ENCODE measurements around the gene NME4.
"Not testable (repeated sequence)": the region's sequence is repeated elsewhere in the genome, so short reads cannot be mapped to it uniquely, and the experiment has no call there.

The NME4 gene

GRCh38 chr16:386641-387156 lies 10.3 kb upstream of the NME4 start:
- H3K9ac ChIP-seq (ENCODE audit: low read length), result no peak overlapping the region
- H3K4me1 ChIP-seq (ENCODE audit: low read length), result peaks cover 11% of the 10 kb centered on the region
- no peaks in the 10 kb centered on the region for H3K9me3 ChIP-seq (ENCODE audit: insufficient read depth, low read length)
- no peaks in the 10 kb centered on the region for H3K36me3 ChIP-seq (replicated peaks; ENCODE audit: low read depth, low read length)
- H3K27ac ChIP-seq (ENCODE audit: low read length), result no peak overlapping the region
- H3K4me2 ChIP-seq (ENCODE audit: low read length), result no peak overlapping the region
- no peaks in the 10 kb centered on the region for H4K20me1 ChIP-seq (ENCODE audit: insufficient read depth, low read length)
- H3K4me3 ChIP-seq (ENCODE audit: low read length), result no peak overlapping the region
- no peaks in the 10 kb centered on the region for H3K79me2 ChIP-seq (ENCODE audit: low read length)
- TF ChIP-seq EZH2phosphoT487 (IDR thresholded peaks at IDR 0.05; ENCODE audit: low read depth) (no peak), CTCF (IDR thresholded peaks at IDR 0.05; ENCODE audit: low read depth, low read length) (no peak)
- no peaks in the 10 kb centered on the region for H3K27me3 ChIP-seq (ENCODE audit: low read depth, low read length)
- no peak overlapping the region for H2AFZ ChIP-seq (ENCODE audit: low read depth, low read length)

- not testable (repeated sequence) for H3K27me3 ChIP-seq (ENCODE audit: low read depth, low read length); H3K9ac ChIP-seq (ENCODE audit: low read length); H3K79me2 ChIP-seq (ENCODE audit: low read length); H3K4me2 ChIP-seq (ENCODE audit: low read length); H3K4me3 ChIP-seq (ENCODE audit: low read length); H2AFZ ChIP-seq (ENCODE audit: low read depth, low read length); H3K9me3 ChIP-seq (ENCODE audit: insufficient read depth, low read length); H3K36me3 ChIP-seq (replicated peaks; ENCODE audit: low read depth, low read length); H3K4me1 ChIP-seq (ENCODE audit: low read length); H4K20me1 ChIP-seq (ENCODE audit: insufficient read depth, low read length); H3K27ac ChIP-seq (ENCODE audit: low read length)
These were observed 9.0 kb upstream of the NME4 start for GRCh38 chr16:387761-388666.

GRCh38 chr16:389352-389751 lies 7.6 kb upstream of the NME4 start:
- H2AFZ ChIP-seq (ENCODE audit: low read depth, low read length), result no peak overlapping the region

GRCh38 chr16:391885-392335 lies 5.1 kb upstream of the NME4 start:
- Histone ChIP-seq H3K27me3 (ENCODE audit: low read depth, low read length) (no peaks in the 10 kb centered on the region), H3K9ac (ENCODE audit: low read length) (no peak overlapping the region), H2AFZ (ENCODE audit: low read depth, low read length) (no peak overlapping the region), H3K27ac (ENCODE audit: low read length) (no peak overlapping the region), H4K20me1 (ENCODE audit: insufficient read depth, low read length) (no peaks in the 10 kb centered on the region), H3K36me3 (replicated peaks; ENCODE audit: low read depth, low read length) (no peaks in the 10 kb centered on the region), H3K79me2 (ENCODE audit: low read length) (peaks cover 7% of the 10 kb centered on the region; the same call in 1 of the 2 replicates), H3K9me3 (ENCODE audit: insufficient read depth, low read length) (no peaks in the 10 kb centered on the region), H3K4me1 (ENCODE audit: low read length) (peaks cover 12% of the 10 kb centered on the region), H3K4me2 (ENCODE audit: low read length) (no peak overlapping the region), H3K4me3 (ENCODE audit: low read length) (no peak overlapping the region)
- TF ChIP-seq CTCF (IDR thresholded peaks at IDR 0.05; ENCODE audit: low read depth, low read length) (peak; percentile 79), EZH2phosphoT487 (IDR thresholded peaks at IDR 0.05; ENCODE audit: low read depth) (no peak)

More at GRCh38 chr16:389352-389751, 7.6 kb upstream of the NME4 start:
- no peaks in the 10 kb centered on the region for H3K79me2 ChIP-seq (ENCODE audit: low read length)
- H3K4me1 ChIP-seq (ENCODE audit: low read length), result no peaks in the 10 kb centered on the region
- TF ChIP-seq CTCF (IDR thresholded peaks at IDR 0.05; ENCODE audit: low read depth, low read length), result no peak
- TF ChIP-seq EZH2phosphoT487 (IDR thresholded peaks at IDR 0.05; ENCODE audit: low read depth), result no peak
- no peak overlapping the region for H3K9ac ChIP-seq (ENCODE audit: low read length)
- H3K36me3 ChIP-seq (replicated peaks; ENCODE audit: low read depth, low read length), result no peaks in the 10 kb centered on the region
- no peak overlapping the region for H3K4me3 ChIP-seq (ENCODE audit: low read length)
- H4K20me1 ChIP-seq (ENCODE audit: insufficient read depth, low read length), result no peaks in the 10 kb centered on the region
- no peak overlapping the region for H3K4me2 ChIP-seq (ENCODE audit: low read length)
- no peaks in the 10 kb centered on the region for H3K27me3 ChIP-seq (ENCODE audit: low read depth, low read length)
- H3K27ac ChIP-seq (ENCODE audit: low read length), result no peak overlapping the region
- no peaks in the 10 kb centered on the region for H3K9me3 ChIP-seq (ENCODE audit: insufficient read depth, low read length)
